Measurements from ENCODE around the gene DNAAF6.
"Not testable (repeated sequence)": the region's sequence is repeated elsewhere in the genome, so short reads cannot be mapped to it uniquely, and the experiment has no call there.

Gene DNAAF6

DNA sequence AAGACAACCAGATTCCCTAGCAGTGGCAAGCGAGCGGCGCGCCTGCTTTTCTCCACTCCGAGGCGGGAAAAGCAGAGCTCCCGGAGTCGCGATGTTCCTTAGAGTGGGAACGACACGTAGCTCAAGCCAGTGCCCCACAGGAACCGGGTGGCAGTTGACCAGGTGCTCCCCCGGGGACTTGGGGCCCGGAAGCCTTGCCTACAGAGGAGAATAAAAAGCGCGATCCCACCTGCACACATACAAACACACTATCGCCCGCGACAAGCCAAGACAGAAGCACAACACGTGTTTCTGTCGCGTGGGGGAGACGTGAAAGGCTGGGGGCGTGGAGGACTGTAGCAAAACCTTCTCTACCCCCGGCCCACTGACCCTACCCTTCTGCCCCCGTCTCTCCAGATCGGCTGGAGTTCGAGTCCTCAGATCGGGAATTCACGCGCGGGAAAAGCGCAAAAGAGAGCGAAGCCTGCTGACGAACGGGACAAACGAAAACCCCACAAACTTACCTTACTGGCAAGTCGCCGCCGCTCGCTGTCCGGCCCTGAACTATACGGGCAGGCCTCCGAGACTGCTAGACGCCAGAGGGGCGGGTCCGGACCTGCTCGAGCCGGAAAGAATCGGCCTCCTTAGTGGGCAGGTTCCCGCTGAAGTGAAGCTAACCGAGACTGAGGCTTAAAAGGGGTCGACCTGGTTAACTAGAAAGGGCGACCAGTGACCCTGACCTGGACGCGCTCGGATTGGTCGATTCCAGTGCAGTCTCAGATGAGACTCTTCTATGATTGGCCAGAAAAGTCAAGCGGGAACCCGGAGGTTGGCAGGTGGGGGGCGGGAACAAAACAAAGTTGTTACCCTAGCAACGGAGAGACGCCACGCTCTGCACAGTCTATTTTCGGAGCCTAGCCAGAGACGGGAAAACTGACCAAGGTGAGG is at the start of gene DNAAF6, which contains the start of gene NUP62CL:
DNAAF6 (plus strand) TSS at position 842 of the 927 bp plus-strand sequence. CDS start 6,265 bp downstream, outside the sequence.
NUP62CL (minus strand) TSS at position 664 of the 927 bp plus-strand sequence. CDS start 31,287 bp downstream, outside the sequence.
- peak; percentile 76 for DNase-seq

DNA sequence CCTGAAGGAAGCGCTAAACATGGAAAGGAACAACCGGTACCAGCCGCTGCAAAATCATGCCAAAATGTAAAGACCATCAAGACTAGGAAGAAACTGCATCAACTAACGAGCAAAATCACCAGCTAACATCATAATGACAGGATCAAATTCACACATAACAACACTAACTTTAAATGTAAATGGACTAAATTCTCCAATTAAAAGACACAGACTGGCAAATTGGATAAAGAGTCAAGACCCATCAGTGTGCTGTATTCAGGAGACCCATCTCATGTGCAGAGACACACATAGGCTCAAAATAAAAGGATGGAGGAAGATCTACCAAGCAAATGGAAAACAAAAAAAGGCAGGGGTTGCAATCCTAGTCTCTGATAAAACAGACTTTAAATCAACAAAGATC is 48.8 kb upstream of the DNAAF6 start:
- DNase-seq: not testable (repeated sequence)

DNA sequence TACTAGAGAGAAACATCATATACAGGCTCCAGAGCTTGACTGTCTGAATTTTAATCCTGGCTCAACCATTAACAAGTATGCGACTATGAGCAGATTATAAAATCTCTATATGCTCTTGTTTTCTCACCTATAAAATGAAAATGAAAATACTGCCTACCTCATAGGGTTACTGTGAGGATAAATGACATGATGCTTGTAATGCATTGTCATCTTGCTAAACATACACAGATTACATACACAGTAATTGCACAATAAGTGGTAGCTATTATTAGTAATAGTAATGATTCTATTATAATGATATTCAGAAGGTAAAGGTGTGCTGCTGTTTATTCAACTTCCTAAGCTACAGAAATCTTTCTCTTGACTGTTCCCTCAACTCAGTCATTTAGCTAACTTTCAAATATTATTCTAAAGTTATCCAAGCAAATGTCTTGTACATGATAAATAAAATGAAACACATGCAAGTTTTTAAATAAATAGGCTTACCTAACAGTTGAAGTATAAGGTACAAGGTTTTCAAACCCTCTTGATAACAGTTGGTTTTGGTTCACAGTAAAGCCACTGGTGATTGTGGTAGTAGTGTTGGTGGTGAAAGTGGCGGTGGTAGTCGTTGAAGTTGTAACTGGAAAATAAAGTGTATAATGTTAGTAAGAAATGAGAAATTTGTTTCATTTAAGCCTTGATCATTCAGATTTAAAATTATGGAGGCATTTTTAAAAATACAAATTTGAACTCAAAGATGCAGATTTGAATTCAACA is 39.1 kb upstream of the DNAAF6 start:
- DNase-seq: no peak

DNA sequence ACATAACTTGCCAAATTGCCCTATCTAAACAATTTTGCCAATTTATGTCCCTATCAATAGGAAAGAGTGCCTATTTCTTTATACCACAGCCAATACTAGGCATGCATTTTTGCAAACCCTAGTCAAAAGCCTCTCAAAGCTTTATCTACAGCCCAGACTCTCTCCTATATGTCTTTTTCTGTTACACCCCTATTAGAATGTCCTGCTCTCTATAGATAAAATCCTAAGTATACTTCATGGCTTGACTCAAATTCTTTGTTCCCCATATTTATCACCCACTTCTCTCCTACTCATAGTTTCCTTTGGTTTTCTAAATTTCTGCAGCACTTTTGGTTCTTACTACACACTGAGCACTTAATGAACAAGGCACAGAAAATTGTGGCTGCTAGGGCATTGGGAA is 38.2 kb upstream of the DNAAF6 start:
- no peak for DNase-seq

DNA sequence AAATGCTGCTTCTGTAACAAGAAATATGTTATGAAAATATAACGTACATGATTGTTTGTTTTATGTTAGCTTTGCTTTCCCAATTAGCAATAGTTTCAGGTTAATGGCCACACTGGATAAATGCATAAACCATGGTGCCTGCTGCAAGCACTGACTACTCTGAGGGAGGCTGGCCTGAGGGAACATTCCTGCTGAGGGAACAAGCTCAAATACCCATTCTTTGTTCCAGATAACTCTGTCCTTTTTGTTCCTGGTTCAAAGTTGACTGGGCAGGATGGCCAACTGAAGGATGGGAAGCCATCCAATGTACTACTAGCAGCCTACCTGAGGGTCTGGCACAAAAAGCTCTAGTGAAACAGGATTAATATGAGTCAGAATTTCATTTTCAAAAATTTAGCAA is 37.7 kb upstream of the DNAAF6 start:
- DNase-seq: no peak

DNA sequence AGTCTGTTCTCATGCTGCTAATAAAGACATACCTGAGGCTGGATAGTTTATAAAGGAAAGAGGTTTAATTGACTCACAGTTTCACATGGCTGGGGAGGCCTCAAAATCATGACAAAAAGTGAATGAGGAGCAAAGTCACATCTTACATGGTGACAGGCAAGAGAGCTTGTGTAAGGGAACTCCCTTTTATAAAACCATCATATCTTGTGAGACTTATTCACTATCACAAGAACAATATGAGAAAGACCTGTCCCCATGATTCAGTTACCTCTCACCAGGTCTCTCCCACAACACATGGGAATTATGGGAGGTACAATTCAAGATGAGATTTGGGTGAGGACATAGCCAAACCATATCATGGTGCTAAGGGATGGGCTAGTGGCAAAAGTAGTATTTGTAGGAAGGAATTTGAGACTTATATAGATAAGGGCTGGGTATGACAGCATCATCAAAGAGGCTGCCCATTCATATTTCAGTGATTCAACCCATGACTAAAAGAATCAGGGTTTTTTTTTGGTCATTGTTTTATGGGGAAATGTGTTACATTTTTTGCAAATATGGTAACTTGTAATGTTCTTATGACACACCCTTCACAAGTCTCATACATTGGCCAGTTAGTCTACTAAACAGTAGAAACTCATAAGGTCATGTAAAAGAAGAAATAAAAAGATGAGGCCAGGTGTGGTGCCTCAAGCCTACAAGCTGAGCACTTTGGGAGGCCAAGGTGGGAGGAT is 34.9 kb upstream of the DNAAF6 start:
- DNase-seq: no peak

DNA sequence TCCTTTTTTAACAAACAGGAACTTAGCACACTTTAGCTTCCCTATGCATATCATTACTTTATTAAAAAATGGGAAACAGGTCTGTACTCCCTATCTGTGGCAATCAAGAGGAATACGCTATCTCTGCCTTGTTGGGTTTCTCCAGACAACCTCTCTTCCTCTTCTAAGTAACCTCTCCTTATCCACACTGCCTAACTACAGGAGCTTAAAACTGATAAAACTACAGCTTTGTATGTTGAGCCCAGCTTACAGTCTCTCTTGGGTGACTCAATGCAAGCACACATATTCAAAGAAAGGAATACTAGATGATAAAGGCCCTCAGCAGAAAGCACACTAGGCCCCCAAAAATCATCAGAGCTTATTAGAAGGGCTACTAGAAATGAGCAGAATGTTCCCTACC is 9.1 kb upstream of the DNAAF6 start:
- no peak for DNase-seq

DNA sequence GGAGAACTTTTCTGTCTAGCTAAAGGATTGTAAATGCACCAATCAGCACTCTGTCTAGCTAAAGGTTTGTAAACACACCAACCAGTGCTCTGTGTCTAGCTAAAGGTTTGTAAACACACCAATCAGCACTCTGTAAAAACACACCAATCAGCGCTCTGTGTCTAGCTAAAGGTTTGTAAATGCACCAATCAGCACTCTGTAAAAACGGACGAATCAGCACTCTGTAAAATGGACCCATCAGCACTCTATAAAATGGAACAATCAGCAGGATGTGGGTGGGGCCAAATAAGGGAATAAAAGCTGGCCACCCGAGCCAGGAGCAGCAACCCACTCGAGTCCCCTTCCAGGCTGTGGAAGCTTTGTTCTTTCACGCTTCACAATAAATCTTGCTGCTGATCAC is 8.3 kb upstream of the DNAAF6 start:
- not testable (repeated sequence) for DNase-seq

DNA sequence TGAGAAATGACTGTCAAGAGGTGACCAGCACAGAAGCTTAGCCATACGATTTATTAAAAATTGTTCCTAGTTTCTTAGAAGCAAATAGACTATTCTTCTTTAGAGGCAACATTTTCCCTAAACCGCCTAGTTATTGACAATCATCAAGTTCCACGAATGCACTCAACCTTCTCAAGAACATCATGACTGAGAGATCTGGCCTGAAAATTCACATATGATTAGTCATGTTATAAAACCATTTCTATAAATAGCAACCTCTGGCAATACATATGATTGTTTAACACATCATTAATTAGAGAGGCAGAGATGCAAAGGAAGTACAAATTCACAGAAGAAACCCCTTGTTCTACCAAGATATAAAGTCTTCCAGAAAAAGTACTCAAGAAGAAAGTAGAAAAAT is 6.9 kb upstream of the DNAAF6 start:
- no peak for DNase-seq

DNA sequence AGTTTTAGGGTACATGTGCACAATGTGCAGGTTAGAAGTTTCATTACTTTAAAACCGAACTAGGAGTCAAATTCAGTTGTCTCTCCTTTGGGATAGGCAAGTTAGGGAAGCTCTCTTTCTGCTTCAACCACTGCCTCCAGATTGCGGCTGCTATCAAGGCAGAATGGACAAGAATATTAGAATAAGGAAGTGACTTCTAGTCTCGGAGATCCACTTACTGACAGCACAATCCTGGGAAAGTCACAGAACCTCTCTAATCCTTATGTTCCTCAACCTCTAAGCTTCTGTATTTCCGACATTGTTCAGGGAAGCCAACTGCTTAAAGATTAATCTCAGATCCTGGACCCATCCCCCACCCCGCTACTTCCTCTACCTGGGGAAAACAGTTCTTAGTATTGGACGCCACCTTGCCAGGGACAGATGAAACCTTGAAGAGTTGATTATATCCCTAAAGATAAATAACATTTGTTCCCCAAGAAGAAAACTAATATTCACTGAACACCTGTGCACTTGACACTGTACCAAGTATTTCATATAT is 2.3 kb upstream of the DNAAF6 start:
- DNase-seq: no peak

DNA sequence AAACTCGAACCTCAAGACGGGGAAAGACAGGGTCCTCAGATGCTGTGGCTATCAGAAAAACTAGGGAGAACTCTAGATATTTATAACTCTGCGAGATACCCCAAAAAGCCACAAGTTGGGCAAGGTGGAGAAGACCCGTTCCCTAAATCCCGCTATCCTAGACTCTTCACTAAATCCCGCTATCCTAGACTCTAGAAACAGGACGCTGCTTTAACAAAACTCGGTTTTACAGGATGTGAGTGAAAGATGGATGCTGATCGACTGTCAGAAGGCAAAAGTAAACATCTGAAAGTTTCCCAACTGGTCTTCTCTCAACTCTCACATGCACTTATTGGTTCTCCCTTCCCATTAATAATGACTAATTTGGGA is 270 bp downstream of the DNAAF6 start:
- no peak for DNase-seq

DNA sequence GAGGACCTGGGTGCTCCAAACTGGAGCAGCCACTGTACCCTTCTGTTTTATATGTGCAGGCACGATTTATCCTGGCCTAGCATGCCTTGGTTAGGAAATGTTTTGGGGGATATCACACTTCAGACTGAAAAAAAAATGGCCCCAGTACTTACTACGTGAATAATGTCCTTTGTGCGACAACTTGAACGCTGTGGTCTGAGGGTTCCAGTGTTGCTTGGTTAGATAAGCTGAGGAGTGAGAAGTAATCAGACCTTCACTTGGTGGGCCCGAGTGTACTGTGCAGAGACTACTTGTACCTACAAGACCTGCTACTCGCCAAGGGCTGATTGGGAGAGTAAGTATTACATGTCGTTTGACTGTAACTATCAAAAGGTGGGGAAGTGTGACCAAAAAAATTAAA is 678 bp downstream of the DNAAF6 start:
- no peak for DNase-seq

DNA sequence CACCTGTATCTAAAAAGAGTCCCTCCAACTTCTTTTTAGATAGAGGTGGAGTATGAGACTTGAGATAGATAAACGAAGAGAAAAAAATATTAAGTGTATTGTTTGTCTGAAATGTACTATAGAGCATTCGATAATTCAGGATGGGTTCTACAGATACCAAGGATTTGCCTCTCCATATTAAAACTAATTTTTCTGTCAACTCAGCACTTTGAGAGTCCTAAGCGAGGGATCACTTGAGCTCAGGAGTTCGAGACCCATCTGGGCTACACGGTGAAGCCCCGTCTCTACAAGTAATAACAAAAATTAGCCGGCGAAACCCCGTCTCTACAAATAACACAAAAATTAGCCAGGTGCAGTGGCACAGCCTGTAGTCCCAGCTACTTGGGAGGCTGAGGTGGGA is 1.5 kb downstream of the DNAAF6 start:
- no peak for DNase-seq

DNA sequence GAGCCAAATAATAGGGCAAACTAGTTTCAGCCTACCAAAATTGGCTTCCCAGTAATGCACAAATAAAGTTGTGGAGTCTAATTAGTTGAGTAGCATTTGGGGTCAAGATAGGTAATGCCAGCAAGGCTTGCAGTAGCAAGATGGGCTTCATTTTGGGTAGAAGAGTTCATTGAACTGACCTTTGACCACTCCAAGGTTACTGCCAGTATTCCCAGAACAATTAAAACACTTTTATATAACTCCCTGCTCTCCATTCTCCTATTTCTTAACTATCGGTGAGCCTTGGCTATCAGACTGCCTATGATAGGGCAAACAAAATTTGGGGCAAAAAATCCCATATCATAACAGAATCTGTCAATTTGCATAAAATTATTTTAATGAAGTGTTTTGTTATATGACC is 7.1 kb downstream of the DNAAF6 start:
- no peak for DNase-seq

DNA sequence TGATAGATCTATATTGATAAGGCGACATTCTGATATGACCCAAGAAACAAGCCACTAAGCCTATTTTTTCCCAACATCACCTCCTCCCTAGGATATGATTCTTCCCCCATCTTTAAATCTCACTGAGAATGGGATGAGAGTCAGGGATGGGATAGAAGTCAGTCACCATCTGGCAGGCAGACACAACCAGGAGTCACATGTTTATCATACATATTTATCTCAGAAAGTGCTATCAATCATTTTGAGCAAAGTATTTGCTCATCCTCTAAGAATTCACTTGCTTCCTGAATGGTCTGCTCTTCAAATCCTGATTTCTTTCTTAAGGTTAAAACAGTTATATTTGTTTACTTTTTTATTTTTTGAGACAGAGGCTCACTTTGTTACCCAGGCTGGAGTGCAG is 20.3 kb downstream of the DNAAF6 start:
- DNase-seq: no peak

DNA sequence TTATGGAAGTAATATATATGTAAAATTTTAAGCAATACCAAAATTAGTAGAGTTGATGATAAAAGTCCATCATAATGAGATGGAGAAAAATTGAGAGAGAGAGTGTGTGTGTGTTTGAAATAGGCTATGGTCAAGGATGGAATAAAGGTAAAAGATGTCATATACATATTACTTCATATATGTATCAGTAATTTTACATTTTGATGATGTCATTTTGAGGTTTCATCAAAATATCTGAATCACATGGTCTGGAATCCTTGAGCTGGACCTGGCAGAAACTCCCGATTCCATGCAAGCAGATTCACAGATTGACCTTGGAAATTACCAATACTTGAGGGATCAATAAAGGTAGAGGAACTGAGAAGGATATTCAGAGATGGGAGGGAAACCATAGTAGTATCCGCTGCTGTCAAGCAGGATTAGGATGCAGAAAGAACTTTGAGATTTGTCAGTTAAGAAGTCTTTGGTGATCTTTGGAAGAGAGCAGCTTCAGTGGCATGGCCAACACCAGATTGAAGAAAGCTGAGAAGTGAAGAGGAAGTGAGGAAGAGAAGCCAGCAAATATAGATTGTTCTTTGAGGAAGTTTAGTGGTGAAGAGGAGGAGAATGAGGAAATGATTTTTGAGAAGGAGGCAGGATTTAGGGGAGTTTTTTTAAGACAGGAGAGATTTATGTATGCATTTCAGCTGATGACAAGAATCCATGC is 21.5 kb downstream of the DNAAF6 start:
- no peak for DNase-seq

DNA sequence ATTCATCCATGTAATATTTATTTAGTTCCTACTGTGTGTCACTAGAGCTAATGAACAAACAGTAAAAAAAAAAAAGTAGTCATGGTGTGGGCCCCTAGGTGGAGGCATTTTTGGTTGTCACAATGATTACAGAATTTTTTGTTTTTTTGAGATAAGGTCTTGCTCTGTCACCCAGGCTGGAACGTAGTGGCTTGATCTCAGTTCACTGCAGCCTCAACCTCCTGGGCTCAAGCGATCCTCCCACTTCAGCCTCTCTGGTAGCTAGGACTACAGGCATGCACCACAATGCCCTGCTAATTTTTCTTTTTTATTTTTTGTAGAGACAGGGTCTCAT is 22.0 kb downstream of the DNAAF6 start:
- DNase-seq: no peak

DNA sequence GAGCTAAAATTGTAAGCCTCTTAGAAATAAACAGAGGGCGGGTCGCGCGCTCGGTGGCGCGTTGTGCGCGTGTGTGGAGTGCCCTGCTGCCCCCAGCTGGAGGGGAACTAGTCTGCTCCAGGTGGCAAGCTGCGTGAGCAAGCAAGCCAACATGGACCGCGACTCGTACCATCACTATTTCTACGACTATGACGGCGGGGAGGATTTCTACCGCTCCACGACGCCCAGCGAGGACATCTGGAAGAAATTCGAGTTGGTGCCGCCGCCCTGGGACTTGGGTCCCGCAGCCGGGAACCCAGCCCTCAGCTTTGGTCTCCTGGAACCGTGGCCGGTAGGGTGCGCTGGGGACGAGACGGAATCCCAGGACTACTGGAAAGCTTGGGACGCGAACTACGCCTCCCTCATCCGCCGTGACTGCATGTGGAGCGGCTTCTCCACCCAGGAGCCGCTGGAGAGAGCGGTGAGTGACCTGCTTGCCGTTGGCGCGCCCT is 66.1 kb downstream of the DNAAF6 start:
- no peak for DNase-seq

DNA sequence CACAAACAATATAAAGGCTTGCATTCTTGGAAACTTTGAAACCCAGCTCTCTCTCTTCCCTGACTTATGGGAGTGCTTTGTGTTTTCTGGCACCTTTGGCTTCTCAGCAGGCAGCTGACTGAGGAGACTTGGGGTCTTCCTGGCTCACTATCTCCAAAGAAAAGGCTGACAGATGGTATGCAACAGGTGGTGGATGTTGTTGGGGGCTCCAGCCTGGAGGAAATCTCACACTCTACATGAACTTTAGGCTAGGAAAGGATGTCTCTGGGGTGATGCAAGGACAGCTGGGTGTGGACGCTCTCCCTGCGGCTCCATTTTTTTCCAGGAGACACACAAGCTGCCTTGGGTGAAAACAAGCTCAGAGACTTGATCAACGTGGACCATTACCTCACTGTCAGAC is 67.4 kb downstream of the DNAAF6 start:
- DNase-seq: no peak

DNA sequence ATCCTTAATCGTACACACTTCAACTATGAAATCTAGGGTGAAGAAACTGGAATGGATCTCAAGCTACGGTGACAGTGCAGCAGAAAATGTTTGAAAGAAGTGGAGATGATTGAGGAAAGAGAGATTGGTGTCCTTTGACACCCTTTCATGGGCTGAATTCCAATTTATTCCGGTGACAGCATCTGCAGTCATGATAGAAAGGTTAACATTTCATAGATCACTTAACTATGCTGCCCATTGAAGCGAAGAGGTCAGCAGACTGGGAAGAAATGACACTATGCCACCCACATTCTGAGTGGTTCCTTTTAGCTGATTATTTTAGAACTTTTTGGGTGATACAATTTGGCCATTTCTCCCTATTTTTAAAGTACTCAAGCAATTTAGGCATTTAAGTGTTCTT is 82.3 kb downstream of the DNAAF6 start:
- no peak for DNase-seq

DNA sequence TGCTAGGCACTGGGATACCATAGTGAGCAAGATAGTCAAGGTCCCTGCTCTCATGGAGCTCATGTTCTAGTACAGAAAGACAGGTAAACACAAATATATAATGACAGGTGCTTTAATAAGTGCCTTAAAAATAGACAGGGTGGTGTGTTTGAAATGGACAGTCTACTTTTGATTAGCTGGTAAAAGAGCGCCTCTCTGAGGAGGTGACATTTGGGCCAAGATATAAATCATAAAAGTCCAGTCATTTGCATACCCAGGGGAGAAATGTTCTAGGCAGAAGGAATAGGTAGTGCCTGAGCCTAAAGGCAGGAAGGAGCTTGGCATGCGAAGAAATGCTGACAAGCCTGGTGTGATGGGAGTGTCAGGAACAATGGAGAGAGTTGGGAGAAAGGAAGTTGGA is 83.6 kb downstream of the DNAAF6 start:
- DNase-seq: no peak

DNA sequence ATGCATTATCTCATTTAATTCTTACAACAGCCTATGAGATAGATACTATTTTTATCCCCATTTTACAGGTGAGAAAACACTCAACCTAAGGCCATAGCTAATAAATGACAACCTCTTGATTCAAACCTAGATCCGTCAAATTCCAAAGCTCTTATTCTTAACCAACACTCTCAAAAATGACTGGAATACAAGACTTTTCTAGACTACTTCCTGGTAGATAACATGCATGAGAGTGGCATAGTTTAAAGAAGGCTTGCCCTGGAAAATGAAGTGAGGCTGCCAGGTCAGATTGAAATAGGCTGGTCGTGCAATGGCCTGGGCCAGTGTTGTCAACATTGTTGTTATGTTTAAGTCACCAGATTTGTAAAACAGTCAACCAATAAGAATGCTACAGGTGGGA is 86.6 kb downstream of the DNAAF6 start:
- no peak for DNase-seq

Data from NCI-H774 (cell line).